ENCODE results near the gene FGD5. TPM values are rescaled to one million over a fixed set of nuclear protein-coding genes. Genes with fewer than 3 reads are reported as not detected.

Gene FGD5
- total and polyA plus RNA-seq, 9 of the 15 experiments (the other 6 are each of a cell fraction or from before 2014, with no cell fraction given) = 0.18 TPM; not detected in 8

GRCh38 chr3:14812196-14812790, 6.5 kb upstream of the FGD5 start:
- intact Hi-C loops (cut with micrococcal nuclease) (no loop called here), in situ Hi-C loops (cut with MboI) (no loop called here)
- FAIRE-seq (no peak), ATAC-seq (no peak), DNase-seq (ENCODE audit: extremely low read depth in 1 of 4, low spot score in 3 of 4) (no peak)
- CTCF ChIA-PET (ENCODE audit: low intra/inter-chr PET ratio) = no interaction called here
- Histone ChIP-seq H3K9ac (ENCODE audit: insufficient read depth in 1 of 2, low read depth in 2 of 2, low read length in 2 of 2) (no peak overlapping the region), H3K4me2 (ENCODE audit: insufficient read depth, low read length) (no peak overlapping the region), H3K9me1 (ENCODE audit: control insufficient read depth, insufficient read depth, low read length) (no peaks in the 10 kb centered on the region), H3K9me3 (replicated peaks; ENCODE audit: control insufficient read depth, insufficient read depth, low read depth, low read length) (no peaks in the 10 kb centered on the region), H3K4me3 (no peak overlapping the region), H4K20me1 (replicated peaks; ENCODE audit: control insufficient read depth, insufficient read depth, low read length) (0 out of 2 replicates have a peak, but pooled peaks cover 4% of the 10 kb centered on the region), H3K27me3 (ENCODE audit: control insufficient read depth in 2 of 2, insufficient read depth in 2 of 2, low read length in 2 of 2) (peaks cover 53 to 82% of the 10 kb centered on the region in 2 experiments), H2AFZ (ENCODE audit: low read depth, low read length) (no peak overlapping the region), H3K4me1 (replicated peaks in 1 of 2; ENCODE audit: control insufficient read depth in 2 of 2, insufficient read depth in 2 of 2, low read length in 2 of 2) (peaks cover 0 to 12% of the 10 kb centered on the region in 2 experiments; a peak in 1 of 5 replicates), H3K79me2 (ENCODE audit: control insufficient read depth, insufficient read depth, low read length) (no peaks in the 10 kb centered on the region), H3K36me3 (ENCODE audit: control insufficient read depth, insufficient read depth, low read length) (no peaks in the 10 kb centered on the region), H3K27ac (ENCODE audit: extremely low read depth, low read depth, low read length) (no peak overlapping the region)
- no TSS peak for BruUV-seq (replicated peaks)
- TF ChIP-seq KLF10 (CRISPR knock-in tag; IDR thresholded peaks at IDR 0.05) (no peak), CSDE1 (IDR thresholded peaks at IDR 0.05) (no peak)
- 10% methylated on average over 9 of the region's 9 CpGs for WGBS (ENCODE audit: insufficient coverage, low coverage, missing lambda C conversion rate)
- POLR2A ChIA-PET = no interaction called here

GRCh38 chr3:14814411-14814871, 4.3 kb upstream of the FGD5 start:
- H3K79me2 ChIP-seq (ENCODE audit: control insufficient read depth, insufficient read depth, low read length) = no peaks in the 10 kb centered on the region
- FAIRE-seq (no peak), ATAC-seq (peak; percentile 52), DNase-seq (ENCODE audit: extremely low read depth in 1 of 4, low spot score in 3 of 4) (no peak)
- in situ Hi-C loops (cut with MboI) (no loop called here), intact Hi-C loops (cut with micrococcal nuclease) (no loop called here)
- no peak overlapping the region for H3K4me3 ChIP-seq
- H3K27me3 ChIP-seq (ENCODE audit: control insufficient read depth in 2 of 2, insufficient read depth in 2 of 2, low read length in 2 of 2) = peaks cover 65 to 89% of the 10 kb centered on the region in 2 experiments
- H3K9me3 ChIP-seq (replicated peaks; ENCODE audit: control insufficient read depth, insufficient read depth, low read depth, low read length) = no peaks in the 10 kb centered on the region
- no peaks in the 10 kb centered on the region for H3K36me3 ChIP-seq (ENCODE audit: control insufficient read depth, insufficient read depth, low read length)
- CTCF ChIA-PET (ENCODE audit: low intra/inter-chr PET ratio) = no interaction called here
- H3K4me2 ChIP-seq (ENCODE audit: insufficient read depth, low read length) = no peak overlapping the region
- peaks cover 3% of the 10 kb centered on the region; the same call in 1 of the 2 replicates for H4K20me1 ChIP-seq (replicated peaks; ENCODE audit: control insufficient read depth, insufficient read depth, low read length)
- no peaks in the 10 kb centered on the region for H3K9me1 ChIP-seq (ENCODE audit: control insufficient read depth, insufficient read depth, low read length)
- TF ChIP-seq, protein P1, sequence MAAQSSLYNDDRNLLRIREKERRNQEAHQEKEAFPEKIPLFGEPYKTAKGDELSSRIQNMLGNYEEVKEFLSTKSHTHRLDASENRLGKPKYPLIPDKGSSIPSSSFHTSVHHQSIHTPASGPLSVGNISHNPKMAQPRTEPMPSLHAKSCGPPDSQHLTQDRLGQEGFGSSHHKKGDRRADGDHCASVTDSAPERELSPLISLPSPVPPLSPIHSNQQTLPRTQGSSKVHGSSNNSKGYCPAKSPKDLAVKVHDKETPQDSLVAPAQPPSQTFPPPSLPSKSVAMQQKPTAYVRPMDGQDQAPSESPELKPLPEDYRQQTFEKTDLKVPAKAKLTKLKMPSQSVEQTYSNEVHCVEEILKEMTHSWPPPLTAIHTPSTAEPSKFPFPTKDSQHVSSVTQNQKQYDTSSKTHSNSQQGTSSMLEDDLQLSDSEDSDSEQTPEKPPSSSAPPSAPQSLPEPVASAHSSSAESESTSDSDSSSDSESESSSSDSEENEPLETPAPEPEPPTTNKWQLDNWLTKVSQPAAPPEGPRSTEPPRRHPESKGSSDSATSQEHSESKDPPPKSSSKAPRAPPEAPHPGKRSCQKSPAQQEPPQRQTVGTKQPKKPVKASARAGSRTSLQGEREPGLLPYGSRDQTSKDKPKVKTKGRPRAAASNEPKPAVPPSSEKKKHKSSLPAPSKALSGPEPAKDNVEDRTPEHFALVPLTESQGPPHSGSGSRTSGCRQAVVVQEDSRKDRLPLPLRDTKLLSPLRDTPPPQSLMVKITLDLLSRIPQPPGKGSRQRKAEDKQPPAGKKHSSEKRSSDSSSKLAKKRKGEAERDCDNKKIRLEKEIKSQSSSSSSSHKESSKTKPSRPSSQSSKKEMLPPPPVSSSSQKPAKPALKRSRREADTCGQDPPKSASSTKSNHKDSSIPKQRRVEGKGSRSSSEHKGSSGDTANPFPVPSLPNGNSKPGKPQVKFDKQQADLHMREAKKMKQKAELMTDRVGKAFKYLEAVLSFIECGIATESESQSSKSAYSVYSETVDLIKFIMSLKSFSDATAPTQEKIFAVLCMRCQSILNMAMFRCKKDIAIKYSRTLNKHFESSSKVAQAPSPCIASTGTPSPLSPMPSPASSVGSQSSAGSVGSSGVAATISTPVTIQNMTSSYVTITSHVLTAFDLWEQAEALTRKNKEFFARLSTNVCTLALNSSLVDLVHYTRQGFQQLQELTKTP (IDR thresholded peaks at IDR 0.05; ENCODE audit: low read depth in 1 of 2, partially characterized antibody in 2 of 2) = no peak
- no peak for TF ChIP-seq KLF1 (tag; IDR thresholded peaks at IDR 0.05)
- TF ChIP-seq NFRKB (IDR thresholded peaks at IDR 0.05; ENCODE audit: low read depth) = no peak
- TF ChIP-seq U2AF2 (optimal IDR thresholded peaks at IDR 0.05; ENCODE audit: low read depth, low read length) = no peak
- TF ChIP-seq, protein P2, sequence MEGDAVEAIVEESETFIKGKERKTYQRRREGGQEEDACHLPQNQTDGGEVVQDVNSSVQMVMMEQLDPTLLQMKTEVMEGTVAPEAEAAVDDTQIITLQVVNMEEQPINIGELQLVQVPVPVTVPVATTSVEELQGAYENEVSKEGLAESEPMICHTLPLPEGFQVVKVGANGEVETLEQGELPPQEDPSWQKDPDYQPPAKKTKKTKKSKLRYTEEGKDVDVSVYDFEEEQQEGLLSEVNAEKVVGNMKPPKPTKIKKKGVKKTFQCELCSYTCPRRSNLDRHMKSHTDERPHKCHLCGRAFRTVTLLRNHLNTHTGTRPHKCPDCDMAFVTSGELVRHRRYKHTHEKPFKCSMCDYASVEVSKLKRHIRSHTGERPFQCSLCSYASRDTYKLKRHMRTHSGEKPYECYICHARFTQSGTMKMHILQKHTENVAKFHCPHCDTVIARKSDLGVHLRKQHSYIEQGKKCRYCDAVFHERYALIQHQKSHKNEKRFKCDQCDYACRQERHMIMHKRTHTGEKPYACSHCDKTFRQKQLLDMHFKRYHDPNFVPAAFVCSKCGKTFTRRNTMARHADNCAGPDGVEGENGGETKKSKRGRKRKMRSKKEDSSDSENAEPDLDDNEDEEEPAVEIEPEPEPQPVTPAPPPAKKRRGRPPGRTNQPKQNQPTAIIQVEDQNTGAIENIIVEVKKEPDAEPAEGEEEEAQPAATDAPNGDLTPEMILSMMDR (IDR thresholded peaks at IDR 0.05 in 2 of 3, conservative IDR thresholded peaks at IDR 0.05 in 1 of 3; ENCODE audit: insufficient read depth in 2 of 3, low read depth in 1 of 3, low read length in 3 of 3) = no peak
- TF ChIP-seq MEF2A (IDR thresholded peaks at IDR 0.05; ENCODE audit: control insufficient read depth, low read depth, low read length) = no peak
- no peak overlapping the region for H3K9ac ChIP-seq (ENCODE audit: insufficient read depth in 1 of 2, low read depth in 2 of 2, low read length in 2 of 2)
- BruUV-seq (replicated peaks) = no TSS peak
- WGBS (ENCODE audit: insufficient coverage, low coverage, missing lambda C conversion rate) = 6% methylated on average over 4 of the region's 4 CpGs
- POLR2A ChIA-PET = interaction anchor here (0.5 to 1.5 kb wide), 5 partner anchors 8 to 47 kb away, joined by 3 to 8 read pairs (median 3); no protein-coding TSS in a partner anchor
- no peak overlapping the region for H3K27ac ChIP-seq (ENCODE audit: extremely low read depth, low read depth, low read length)
- peaks cover 0 to 12% of the 10 kb centered on the region in 2 experiments; a peak in 1 of 5 replicates for H3K4me1 ChIP-seq (replicated peaks in 1 of 2; ENCODE audit: control insufficient read depth in 2 of 2, insufficient read depth in 2 of 2, low read length in 2 of 2)
- H2AFZ ChIP-seq (ENCODE audit: low read depth, low read length) = no peak overlapping the region

Data from K562 (cell line).